C1 segment of cervical spinal cord (tissue), 14 donors: ENCODE data around the gene ZNF415.
"Not testable (repeated sequence)": the region's sequence is repeated elsewhere in the genome, so short reads cannot be mapped to it uniquely, and the experiment has no call there.

Experiments
- DNase-seq, 14 donors: peaks; one replicate each; lab custom pipeline; 2025; lab: John Stamatoyannopoulos, UW

The ZNF415 gene

GRCh38 chr19:53132141-53132991 is at the start of gene ZNF415:
Gene ZNF415 (minus strand): TSS chr19:53132910. CDS start chr19:53122676, 10,234 bp downstream.
- DNase-seq, result peak in 13 of 14 donors; percentile 15 to 86 (median 71)

GRCh38 chr19:53182202-53182601 is 49.5 kb upstream of the ZNF415 start:
- no peak for DNase-seq

GRCh38 chr19:53177986-53178385 is 45.3 kb upstream of the ZNF415 start:
- DNase-seq, result no peak

- DNase-seq, result no peak
These were observed 40.2 kb upstream of the ZNF415 start for GRCh38 chr19:53172889-53173288.

- DNase-seq, result no peak
These were observed 33.0 kb upstream of the ZNF415 start for GRCh38 chr19:53165691-53166091.

GRCh38 chr19:53161123-53161522 is 28.4 kb upstream of the ZNF415 start:
- no peak for DNase-seq

- DNase-seq, result no peak
These were observed 27.6 kb upstream of the ZNF415 start for GRCh38 chr19:53160350-53160749.

- DNase-seq, result peak in 8 of 14 donors; percentile 1 to 24 (median 11)
These were observed 25.5 kb upstream of the ZNF415 start for GRCh38 chr19:53158119-53158656.

GRCh38 chr19:53157626-53158025 is 24.9 kb upstream of the ZNF415 start:
- DNase-seq, result peak in 5 of 14 donors; percentile 1 to 59 (median 4)

GRCh38 chr19:53156850-53157249 is 24.1 kb upstream of the ZNF415 start:
- no peak for DNase-seq

- DNase-seq, result no peak
These were observed 14.9 kb upstream of the ZNF415 start for GRCh38 chr19:53147645-53148044.

GRCh38 chr19:53140351-53140750 is 7.6 kb upstream of the ZNF415 start:
- no peak for DNase-seq

GRCh38 chr19:53136432-53136831 is 3.7 kb upstream of the ZNF415 start:
- DNase-seq, result no peak

GRCh38 chr19:53131727-53132126 is 983 bp downstream of the ZNF415 start:
- peak in 7 of 14 donors; percentile 4 to 53 (median 26) for DNase-seq

GRCh38 chr19:53131085-53131590 is 1.6 kb downstream of the ZNF415 start:
- DNase-seq, result no peak

- DNase-seq, result peak in 3 of 14 donors; percentile 4 to 11 (median 5)
These were observed 2.2 kb downstream of the ZNF415 start for GRCh38 chr19:53130506-53130905.

GRCh38 chr19:53126733-53127526 is 5.8 kb downstream of the ZNF415 start:
- not testable (repeated sequence) for DNase-seq

- no peak for DNase-seq
These were observed 9.3 kb downstream of the ZNF415 start for GRCh38 chr19:53123400-53123799.

GRCh38 chr19:53112286-53112685 is 20.4 kb downstream of the ZNF415 start:
- DNase-seq, result no peak

- DNase-seq, result no peak
These were observed 23.2 kb downstream of the ZNF415 start for GRCh38 chr19:53109527-53109926.

- DNase-seq, result peak; percentile 82 to 99 (median 96)
These were observed 29.2 kb downstream of the ZNF415 start, which contains the start of gene ZNF160 for GRCh38 chr19:53103234-53104203. Gene ZNF160 (minus strand): TSS chr19:53103422. CDS start chr19:53086276, 17,146 bp downstream.
